ENCODE measurements around the gene MSH6.

DNA sequence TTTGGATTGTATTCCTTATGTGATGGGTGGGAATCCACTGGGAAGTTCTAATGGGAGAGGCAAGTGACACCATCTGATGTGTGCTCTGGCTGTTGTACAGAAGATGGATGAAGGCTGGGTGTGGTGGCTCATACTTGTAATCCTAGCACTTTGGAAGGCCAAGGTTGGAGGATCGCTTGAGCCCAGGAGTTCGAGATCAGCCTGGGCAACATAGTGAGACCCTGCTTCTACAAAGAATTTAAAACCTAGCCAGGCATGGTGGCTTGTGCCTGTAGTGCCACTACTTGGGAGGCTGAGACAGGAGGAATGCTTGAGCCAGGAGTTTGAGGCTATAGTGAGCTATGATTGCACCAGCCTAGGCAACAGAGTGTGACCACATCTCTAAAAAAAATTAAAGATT is 10.6 kb upstream of the MSH6 start:
- TF ChIP-seq POLR2A (IDR thresholded peaks at IDR 0.05; ENCODE audit: low read length), result no peak
- no peak for TF ChIP-seq GATA1 (IDR thresholded peaks at IDR 0.05; ENCODE audit: low read depth, low read length)

All from erythroblast (primary cell).